RWPE1 (cell line): ENCODE results near the gene GDF9.

Source experiments
- CTCF ChIA-PET: fragments of 350-600 bp; sonication (Branson Sonifier 250); formaldehyde crosslinking; extraction: SDS; loops from one replicate; lab custom pipeline; 2021; lab: Yijun Ruan, JAX
- POLR2A ChIA-PET: fragments of 400-600 bp; formaldehyde crosslinking; extraction: SDS; loops from one replicate; lab custom pipeline; 2020; ENCODE audit warnings: antibody characterized with exemption; ENCODE audit not compliant: low non-redundant PET; lab: Yijun Ruan, JAX
- DNase-seq: peaks from one replicate; pipeline ENCODE4 v3.0.0; 2012; ENCODE audit warnings: low spot score
- H3K27ac ChIP-seq: fragments of 450-650 bp; 2 replicates; pipeline ENCODE4 v1.5.1; 2017
- CTCF ChIP-seq: fragments of 450-650 bp; conservative IDR thresholded peaks from 2 replicates; pipeline ENCODE4 v1.5.1; 2017; ENCODE audit warnings: low read depth, mild to moderate bottlenecking

Gene GDF9

GRCh38 chr5:132887283-132887682 lies 21.0 kb upstream of the GDF9 start:
- CTCF ChIA-PET: no interaction called here
- H3K27ac ChIP-seq: no peak overlapping the region
- POLR2A ChIA-PET: no interaction called here

GRCh38 chr5:132886064-132886823 lies 20.0 kb upstream of the GDF9 start:
- no peak for TF ChIP-seq CTCF
- ChIA-PET CTCF (interaction anchor here (0.6 kb wide), 1 partner anchor 14 kb away, joined by 3 read pairs; no protein-coding TSS in a partner anchor), POLR2A (no interaction called here)
- no peak overlapping the region for H3K27ac ChIP-seq
- no peak for DNase-seq

More at GRCh38 chr5:132887283-132887682, 21.0 kb upstream of the GDF9 start:
- DNase-seq: no peak
- no peak for TF ChIP-seq CTCF

- ChIA-PET POLR2A (no interaction called here), CTCF (interaction anchor here (1.0 kb wide), 1 partner anchor 55 kb away, joined by 5 read pairs; no protein-coding TSS in a partner anchor)
- peak overlapping the region; percentile 48 for H3K27ac ChIP-seq
- DNase-seq: no peak
- no peak for TF ChIP-seq CTCF
Measured at GRCh38 chr5:132884548-132884947, 18.3 kb upstream of the GDF9 start.

- peak; percentile 90 for TF ChIP-seq CTCF
- H3K27ac ChIP-seq: no peak overlapping the region
- ChIA-PET POLR2A (no interaction called here), CTCF (interaction anchor here (0.5 to 1.6 kb wide), 17 partner anchors 9 to 1855 kb away, joined by 3 to 33 read pairs (median 4); partner anchors contain the start of gene SHROOM1)
- DNase-seq: peak; percentile 69
Measured at GRCh38 chr5:132883261-132883834, 17.1 kb upstream of the GDF9 start.

GRCh38 chr5:132877938-132878337 lies 11.7 kb upstream of the GDF9 start:
- H3K27ac ChIP-seq: no peak overlapping the region
- ChIA-PET POLR2A (no interaction called here), CTCF (interaction anchor here (0.6 to 1.6 kb wide), 2 partner anchors 48 to 415 kb away, joined by 4 to 12 read pairs; partner anchors contain the start of gene SHROOM1)
- TF ChIP-seq CTCF: no peak
- DNase-seq: no peak

GRCh38 chr5:132877466-132877865 lies 11.2 kb upstream of the GDF9 start:
- DNase-seq: no peak
- ChIA-PET CTCF (interaction anchor here (0.6 to 1.6 kb wide), 2 partner anchors 48 to 415 kb away, joined by 4 to 12 read pairs; partner anchors contain the start of gene SHROOM1), POLR2A (no interaction called here)
- TF ChIP-seq CTCF: no peak
- no peak overlapping the region for H3K27ac ChIP-seq
